GM21367 (cell line): ENCODE measurements around the gene PYCR2.
"Not testable (repeated sequence)": the region's sequence is repeated elsewhere in the genome, so short reads cannot be mapped to it uniquely, and the experiment has no call there.

Experiments used
- ATAC-seq: cut with Tn5 transposase; IDR thresholded peaks from one replicate; pipeline ENCODE4 v1.9.1; 2021; ENCODE audit not compliant: unreplicated experiment

The PYCR2 gene

DNA sequence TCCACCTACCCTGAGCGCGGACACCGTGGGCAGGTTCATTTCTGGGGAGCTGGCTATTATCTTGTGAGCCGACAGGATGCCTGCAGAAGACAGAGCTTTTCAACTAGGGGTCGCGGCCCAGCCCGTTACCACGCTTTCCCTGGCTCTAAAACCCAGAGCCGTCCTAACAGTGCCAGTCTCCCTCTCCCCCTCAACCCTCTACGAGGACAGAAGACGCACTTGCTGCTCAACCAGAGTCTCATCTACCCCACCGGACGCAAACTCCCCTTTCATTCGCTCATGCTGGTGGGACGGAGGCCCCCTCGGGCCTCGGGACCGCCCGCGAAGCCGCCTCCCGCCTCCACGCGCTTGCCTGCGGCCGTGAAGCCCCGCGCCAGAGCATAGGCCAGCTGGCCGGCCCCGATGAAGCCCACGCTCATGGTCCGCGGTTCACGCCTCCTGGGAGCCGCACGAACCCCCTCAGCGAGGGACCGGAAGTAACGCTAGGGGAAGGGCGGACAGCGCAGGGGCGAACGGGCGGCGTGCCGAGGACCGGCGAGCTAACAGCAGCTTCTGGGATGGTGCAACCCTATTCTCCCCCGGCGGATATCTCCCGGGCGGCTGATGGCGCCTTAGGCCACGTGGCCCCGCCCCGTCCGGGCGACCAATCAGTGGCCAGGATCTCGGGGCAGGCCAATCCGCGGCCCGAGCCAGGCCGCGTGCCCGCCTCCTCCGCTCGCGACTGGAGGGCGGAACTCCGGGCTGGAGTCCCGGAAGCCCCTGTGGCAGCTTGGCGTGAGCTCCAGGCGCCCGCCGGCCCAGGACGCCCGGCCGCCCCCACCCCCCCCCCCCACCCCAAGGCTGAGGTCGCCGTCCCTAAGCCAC, at the start of gene PYCR2:
Gene PYCR2, minus strand, starts transcription at position 559 of the 864 bp plus-strand sequence. Its CDS starts 140 bp downstream, at position 419.
- peak; percentile 96 for ATAC-seq

DNA sequence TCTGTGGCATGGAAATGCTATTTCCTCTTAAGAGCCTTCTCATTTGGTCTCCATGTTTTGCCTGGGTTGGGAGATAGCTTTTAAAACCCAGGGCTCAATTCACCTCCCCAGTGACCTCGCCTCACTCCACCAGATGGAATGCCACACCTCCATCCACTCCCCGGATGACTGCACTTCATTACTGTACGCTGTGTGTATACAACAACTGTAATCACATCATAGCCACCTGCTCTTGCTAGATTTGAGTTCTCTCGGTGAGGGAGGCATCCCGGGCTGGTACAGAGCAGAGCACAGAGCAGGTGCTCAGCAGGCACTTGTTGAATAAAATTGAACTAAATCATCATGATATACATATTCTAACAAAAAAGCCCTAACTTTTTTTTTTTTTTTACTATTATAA, 49.1 kb upstream of the PYCR2 start:
- ATAC-seq: no peak

DNA sequence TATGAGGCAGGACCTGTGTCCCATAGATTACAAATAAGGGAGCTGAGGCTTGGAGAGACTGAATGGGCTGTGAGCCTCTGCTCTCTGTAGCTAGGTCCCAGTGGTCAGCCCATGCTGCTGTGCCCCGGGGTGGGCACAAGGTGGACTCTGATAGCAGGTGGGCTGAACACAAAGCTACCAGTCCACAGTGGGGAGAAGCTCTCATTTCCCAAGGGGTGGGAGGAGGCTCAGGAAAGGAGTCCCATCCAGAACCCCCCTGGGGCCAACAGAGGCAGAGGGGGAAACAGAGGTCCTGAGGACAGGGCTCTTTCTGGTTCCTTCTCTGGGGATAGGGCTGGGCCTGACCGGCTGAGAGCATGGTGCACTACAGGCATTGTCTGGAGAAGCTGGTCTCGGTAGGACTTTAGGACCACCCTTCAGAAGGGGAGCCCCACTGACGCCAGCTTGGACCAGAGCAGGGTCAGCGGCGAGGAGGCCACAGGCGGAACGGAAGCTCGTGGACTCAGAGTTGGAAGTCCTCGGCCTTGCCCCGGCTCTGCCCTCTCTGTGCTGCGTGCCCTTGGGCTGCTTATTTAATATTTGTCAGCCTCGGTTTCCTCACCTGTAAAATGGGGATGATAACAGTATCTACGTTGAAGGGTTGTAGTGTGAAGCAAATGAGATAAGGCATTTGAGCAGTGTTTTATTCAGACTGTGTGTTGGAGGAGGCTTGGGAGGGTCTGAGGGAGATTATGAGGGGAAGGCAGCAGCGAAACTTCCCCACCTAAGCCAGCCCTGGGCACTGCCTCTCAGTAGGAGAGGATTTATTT, 48.5 kb upstream of the PYCR2 start:
- ATAC-seq: no peak

DNA sequence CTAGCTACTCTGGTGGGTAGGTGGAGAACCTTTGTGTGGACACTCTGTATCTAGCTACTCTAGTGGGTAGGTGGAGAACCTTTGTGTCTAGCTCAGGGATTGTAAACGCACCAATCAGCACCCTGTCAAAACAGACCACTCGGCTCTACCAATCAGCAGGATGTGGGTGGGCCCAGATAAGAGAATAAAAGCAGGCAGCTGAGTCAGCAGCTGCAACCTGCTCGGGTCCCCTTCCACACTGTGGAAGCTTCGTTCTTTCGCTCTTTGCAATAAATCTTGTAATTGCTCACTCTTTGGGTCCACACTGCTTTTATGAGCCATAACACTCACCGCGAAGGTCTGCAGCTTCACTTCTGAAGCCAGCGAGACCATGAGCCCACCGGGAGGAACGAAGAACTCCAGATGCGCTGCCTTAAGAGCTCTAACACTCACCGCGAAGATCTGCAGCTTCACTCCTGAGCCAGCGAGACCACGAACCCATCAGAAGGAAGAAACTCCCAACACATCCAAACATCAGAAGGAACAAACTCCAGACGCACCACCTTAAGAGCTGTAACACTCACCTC, 46.6 kb upstream of the PYCR2 start:
- not testable (repeated sequence) for ATAC-seq

DNA sequence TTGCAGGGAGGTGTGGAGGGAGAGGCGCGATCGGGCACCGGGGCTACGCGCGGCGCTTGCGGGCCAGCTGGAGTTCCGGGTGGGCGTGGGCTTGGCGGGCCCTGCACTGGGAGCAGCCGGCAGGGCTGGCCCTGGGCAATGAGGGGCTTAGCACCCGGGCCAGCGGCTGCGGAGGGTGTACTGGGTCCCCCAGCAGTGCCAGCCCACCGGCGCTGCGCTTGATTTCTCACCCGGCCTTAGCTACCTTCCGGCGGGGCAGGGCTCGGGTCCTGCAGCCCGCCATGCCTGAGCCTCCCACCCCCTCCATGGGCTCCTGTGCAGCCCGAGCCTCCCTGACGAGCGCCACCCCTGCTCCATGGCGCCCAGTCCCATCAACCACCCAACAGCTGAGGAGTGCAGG, 45.7 kb upstream of the PYCR2 start:
- ATAC-seq: not testable (repeated sequence)

DNA sequence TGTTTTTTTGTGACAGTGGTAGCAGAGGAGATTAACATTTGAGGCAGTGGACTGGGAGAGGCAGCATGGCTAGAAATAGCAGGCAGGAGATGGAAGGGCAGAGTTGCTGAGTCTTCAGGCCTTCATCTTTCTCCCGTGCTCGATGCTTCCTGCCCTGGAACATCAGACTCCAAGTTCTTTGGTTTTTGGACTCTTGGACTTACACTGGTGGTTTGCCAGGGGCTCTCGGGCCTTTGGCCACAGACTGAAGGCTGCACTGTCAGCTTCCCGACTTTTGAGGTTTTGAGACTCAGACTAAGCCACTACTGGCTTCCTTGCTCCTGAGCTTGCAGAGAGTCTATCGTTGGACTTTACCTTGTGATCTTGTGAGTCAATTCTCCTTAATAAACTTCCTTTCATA, 41.2 kb upstream of the PYCR2 start:
- ATAC-seq: no peak

DNA sequence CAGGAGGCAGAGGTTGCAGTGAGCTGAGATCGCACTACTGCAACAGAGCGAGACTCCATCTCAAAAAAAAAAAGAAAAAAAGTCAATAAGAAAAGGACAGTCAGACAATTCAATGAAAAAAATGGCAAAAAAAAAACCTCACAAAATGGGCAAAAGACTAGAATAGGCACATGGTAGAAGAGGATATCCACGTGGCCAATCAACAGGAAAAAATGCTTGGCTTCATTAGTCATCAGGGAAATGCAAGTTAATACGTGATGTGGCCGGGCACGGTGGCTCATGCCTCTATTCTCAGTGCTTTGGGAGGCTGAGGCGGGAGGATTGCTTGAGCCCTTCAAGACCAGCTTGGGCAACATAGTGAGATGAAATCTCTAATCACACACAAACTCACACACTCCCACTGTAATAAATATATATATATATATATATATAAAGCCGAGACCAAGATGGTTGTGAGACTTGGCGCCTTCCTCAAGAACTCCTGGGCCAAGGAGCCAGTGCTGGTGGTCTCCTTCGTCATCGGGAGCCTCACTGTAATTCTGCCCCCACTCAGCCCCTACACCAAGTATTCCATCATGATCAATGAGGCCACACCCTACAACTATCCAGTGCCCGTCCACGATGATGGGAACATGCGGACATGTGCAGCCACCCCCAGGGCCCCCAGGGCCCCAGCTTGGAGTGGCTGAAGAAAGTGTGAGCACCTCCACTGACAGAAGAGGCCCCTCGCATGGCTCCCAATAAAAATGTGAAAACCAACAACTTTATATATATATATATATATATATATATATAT, 39.9 kb upstream of the PYCR2 start:
- no peak for ATAC-seq

DNA sequence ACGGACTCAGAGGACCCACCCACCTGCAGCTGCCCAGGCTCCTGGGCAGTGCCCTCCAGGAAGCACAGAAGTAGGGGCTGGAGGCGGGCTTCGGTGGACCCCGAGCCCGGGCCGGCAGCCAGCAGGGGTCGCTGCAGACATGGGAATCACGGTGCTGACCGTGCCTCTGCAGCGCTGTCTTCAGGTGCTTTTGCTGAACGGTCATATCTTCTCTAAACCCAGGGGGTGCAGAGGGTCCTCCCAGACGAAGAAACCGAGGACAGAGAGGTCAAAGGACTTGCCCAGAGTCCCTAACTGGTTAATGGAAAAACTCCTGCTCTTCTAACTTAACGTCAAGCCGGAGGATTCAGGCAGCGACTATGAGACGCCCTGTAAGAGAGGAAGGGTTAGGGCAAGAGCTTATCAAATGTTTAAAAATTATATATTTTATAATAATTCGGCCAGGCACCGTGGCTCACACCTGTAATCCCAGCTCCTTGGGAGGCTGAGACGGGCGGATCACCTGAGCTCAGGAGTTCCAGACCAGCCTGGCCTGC, 38.5 kb upstream of the PYCR2 start:
- ATAC-seq: peak; percentile 74

DNA sequence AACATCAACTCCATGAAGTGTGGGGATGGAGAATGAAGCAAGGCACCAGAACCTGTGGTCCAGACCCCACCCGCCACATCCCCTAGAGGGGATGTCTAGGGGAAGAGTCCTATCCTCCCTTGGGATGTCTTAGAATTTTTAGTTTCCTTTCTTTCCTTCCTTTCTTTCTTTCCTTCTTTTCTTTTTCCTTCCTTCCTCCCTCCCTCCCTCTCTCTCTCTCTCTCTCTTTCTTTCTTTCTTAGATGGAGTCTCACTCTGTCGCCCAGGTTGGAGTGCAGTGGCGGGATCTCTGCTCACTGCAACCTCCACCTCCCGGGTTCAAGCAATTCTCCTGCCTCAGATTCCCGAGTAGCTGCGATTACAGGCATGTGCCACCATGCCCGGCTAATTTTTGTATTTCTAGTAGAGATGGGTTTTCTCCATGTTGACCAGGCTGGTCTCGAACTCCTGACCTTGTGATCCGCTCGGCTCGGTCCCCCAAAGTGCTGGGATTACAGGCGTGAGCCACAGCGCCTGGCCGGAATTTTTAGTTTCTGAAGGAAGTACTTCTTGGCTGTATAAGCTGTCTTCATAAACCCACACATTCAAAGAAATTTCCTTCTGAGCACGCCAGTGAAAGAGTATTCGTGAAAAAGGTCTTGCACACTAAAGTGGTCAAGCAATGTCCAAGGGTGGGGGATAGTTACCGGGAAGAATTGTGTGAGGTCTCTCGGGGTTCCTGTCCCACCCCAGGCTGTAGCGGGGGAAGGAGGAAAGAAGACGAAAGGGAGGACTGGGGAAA, 37.8 kb upstream of the PYCR2 start:
- no peak for ATAC-seq

DNA sequence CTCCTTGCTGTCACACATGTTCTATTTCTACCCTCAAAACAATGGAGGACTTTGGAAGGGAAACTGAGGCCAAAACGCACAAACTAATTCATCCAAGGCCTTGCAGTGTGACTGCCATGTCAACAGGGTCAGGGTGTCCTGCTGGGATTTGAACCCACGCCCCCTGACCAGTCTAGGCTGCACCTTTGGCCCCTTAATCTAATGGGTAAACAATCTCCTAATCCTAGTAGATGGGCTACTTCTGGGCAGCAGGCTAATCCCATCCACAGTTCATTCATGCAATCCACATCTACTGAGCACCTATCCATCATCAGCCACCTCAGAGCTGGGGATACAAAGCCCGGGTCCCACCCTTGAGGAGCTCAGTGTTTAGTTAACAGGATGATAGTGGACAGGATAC, 34.0 kb upstream of the PYCR2 start:
- no peak for ATAC-seq

DNA sequence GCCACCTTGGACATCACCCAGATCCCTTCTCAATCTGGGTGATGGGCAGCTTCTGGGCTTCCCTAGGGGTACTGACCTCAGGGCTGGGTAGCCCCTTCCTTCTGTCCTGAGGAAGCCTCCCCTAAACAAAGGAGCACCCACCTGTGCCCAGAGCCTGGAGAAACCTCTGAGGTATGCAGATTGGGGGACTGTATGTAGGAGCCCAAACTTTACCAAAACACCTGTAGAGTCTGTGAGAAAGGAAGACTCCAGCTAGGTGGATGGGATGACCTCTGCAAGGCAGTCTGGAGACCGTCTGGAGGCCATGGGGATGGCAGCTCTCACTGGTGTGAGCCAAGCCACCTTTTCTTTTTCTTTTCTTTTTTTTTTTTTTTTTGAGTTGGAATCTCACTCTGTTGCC, 30.7 kb upstream of the PYCR2 start:
- no peak for ATAC-seq

DNA sequence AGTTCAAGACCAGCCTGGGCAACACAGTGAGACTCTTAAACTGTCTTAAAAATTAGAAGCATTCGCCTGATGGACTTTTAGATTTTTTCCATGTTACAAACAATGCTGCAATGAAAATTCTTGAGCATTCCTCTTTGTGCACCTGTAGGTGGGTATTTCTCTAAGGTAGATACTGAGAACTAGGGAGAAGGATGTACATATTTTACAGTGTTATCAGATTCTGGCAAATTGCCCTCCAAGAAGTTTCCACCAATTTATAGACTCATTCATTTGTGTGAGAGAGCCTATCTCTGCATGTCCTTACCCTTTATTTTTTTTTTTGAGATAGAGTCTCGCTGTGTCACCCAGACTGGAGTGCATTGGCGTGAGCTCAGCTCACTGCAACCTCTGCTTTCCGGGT, 29.3 kb upstream of the PYCR2 start:
- ATAC-seq: no peak

DNA sequence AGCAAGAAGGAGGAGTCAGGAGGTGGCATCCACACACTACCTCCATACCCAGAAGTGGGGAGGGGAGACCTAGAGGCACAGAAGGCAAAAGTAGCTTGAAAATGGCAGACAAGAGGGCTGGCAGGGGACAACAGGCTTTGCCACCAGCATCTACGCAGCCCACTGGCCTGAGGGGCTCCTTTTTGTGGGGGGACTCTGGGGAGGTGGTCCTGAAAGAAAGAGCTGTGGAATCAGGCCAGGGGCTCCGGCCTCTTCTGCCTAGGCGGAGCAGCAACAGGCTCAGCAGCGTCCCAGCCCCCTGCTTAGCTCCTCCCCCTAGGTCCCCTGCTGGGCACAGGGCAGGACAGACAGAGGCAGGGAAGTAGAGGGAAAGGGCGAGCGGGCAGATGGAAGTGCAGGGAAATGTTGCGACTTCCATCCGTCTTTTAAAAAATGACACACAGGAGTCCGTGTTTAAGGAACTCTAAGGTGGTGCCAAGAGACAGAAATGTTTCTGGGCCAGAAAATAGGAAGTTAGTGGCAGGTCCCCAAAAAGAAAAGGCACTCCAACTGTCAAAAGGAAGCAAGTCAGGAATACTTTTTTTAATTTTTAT, 27.0 kb upstream of the PYCR2 start:
- ATAC-seq: no peak

DNA sequence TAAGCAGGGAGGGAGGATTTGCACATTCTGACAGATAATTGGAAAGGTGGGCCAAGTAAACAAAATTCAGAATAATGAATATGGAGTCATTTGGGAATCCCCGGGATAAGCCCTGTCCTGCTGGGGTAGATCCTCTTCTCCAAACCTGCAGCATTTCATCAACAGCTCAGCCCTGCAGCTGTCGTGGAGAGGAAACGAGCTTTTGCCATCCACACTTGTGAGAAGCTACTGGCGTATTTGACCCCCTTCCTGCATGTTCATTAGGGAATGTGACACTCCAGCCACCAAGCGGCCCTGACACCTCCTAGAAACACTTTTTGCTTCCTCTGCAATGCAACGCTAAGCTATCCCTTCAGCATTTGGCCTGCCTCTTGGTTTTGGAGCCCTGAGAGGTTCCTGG, 25.0 kb upstream of the PYCR2 start:
- no peak for ATAC-seq

DNA sequence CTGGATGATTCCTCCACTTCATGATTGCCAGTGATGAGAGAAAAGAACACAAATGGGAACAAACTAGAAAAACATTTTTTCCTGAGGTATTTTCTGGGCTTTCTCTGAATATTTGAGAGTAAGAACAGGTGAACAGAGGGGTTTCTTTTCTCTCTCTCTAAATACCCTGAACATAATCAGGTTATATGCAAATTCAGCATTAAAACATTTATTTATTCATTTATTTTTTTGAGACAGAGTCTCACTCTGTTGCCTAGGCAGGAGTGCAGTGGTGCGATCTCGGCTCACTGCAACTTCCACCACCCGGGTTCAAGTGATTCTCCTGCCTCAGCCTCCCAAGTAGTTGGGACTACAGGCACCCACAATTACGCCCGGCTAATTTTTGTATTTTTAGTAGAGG, 22.8 kb upstream of the PYCR2 start:
- no peak for ATAC-seq

DNA sequence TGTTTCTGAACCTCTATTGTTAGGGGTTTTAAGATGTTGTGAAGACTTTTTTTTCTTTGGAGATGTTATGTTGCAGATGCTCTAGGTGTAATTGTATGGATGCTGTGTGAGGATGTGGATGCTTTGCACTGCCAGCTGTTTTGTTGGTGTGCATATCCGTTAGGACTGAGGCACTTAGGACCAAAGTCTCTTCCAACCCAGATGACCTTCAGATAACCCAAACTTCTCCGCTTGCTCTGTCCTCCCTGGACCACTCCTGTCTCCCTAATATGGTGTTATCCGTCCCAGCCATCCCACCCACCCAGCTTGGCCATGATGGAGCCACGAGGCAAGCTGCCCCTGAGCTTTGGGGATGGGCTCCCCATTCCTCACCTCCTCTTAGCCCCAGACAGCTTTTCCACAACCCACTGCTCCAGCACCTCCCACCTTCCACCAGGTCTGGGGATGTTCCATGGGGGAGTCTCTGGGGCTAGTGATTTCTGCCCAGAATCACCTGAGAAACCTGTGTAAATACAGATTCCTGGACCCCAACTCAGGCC, 22.1 kb upstream of the PYCR2 start:
- no peak for ATAC-seq

DNA sequence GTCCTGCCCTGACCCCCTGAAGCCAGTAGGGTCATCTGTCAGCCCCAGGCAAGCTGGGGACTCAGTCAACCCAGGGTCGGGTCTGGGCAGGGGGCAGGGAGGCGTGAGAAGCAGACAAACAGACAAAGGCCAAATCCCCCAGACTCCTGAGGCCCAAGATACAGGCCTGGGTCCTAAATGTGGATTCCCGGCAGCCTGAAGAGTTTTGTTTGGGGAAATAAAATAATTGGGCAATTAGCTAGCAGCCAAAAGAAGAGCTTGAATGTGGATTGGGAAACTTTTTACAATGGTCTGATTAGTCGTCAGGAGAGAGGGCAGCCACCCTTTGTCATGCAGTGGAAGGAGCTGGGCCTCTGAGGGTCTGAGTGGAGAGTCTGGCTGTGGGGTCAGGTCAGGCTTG, 21.5 kb upstream of the PYCR2 start:
- no peak for ATAC-seq

DNA sequence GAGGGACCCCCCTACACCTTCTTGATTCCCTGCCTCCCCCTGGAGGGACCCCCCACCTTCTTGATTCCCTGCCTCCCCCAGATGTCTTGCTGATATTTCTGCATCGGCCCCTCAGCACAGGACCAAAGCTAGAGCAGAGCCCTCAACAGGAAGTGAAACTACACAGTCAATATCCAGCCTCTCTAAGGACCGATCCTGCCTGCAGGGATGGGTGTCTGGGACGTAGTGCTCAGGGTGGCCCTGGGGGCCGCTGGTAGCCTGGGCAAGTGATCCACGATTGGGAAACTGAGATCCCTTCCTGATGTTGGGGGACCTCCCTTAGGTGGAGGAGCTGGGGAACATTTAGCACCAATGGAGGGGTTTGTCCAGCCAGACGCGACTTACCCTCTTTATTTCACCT, 20.9 kb upstream of the PYCR2 start:
- peak; percentile 48 for ATAC-seq

DNA sequence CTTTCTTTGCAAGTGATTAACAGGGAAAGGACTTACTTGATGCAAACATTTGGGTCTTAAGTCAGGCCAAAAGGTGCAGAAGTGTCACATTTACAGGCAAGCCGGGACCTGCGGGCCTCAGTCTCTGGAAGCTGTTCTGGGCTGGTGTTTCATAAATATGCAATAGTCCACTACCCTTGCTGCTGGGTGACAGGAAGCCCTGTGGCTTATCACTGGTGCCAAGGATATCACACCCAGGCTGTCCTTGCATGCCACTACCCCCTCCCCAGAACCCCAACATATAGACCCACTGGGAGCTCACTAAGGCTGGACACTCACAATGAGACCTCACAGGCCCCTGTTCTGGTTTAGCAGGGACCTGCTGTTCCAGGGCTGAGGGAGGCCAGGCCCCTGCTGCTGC, 20.3 kb upstream of the PYCR2 start:
- ATAC-seq: no peak
